HG03135 (cell line): ENCODE results near the gene BBS4.
"Not testable (repeated sequence)": the region's sequence is repeated elsewhere in the genome, so short reads cannot be mapped to it uniquely, and the experiment has no call there.

Source experiments
- ATAC-seq: cut with Tn5 transposase; IDR thresholded peaks from one replicate; pipeline ENCODE4 v1.9.1; 2021; ENCODE audit warnings: mild to moderate bottlenecking, moderate library complexity; ENCODE audit not compliant: unreplicated experiment

The BBS4 gene, protein sequence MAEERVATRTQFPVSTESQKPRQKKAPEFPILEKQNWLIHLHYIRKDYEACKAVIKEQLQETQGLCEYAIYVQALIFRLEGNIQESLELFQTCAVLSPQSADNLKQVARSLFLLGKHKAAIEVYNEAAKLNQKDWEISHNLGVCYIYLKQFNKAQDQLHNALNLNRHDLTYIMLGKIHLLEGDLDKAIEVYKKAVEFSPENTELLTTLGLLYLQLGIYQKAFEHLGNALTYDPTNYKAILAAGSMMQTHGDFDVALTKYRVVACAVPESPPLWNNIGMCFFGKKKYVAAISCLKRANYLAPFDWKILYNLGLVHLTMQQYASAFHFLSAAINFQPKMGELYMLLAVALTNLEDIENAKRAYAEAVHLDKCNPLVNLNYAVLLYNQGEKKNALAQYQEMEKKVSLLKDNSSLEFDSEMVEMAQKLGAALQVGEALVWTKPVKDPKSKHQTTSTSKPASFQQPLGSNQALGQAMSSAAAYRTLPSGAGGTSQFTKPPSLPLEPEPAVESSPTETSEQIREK

DNA sequence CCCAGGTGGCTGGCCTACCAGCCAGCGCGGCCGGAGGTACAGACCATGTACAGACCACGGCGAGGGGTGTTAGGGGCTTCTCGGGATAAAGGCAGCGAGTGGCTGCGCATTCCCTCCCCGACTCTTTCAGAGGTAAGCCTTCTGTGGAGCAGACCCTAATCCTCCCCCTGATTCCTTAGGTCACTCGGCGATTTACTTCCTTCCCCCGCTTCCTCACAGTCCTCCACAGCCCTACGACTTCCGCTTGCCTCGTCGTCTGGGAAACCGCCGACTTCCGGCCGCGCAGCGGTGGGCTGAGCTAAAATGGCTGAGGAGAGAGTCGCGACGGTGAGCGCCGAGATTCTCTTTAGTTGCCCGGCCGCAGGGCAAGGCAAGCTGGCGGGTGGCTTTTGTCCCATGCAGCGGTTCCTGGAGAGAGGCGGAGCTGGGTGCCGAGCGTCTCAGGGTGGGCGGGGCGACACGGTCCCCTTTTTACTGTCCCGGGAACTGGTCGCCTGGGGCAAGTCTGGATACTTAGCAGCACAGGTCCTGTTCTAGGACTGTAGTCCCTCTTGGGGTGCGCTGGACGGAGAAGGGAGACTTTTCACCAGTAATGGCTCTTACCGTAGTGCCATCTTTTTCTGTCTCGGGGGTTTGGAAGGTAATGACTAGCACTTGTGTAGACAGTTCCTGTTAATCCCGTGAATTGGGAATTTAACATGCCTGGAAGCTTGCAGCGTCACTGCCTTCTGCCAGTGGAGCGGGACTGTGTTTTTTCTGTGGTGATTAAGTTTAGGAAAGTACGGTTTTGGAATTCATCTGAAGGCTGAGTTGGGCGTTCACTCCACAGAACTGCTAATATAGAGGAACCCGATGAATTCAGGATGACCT, at the start of gene BBS4, which contains the start of gene HIGD2B:
Gene BBS4 (plus strand): TSS at position 283 of the 870 bp plus-strand sequence. CDS start 21 bp downstream, at position 304.
Gene HIGD2B (minus strand): TSS at position 258 of the 870 bp plus-strand sequence. CDS start 9,808 bp downstream, outside the sequence.
- ATAC-seq, result peak; percentile 94

DNA sequence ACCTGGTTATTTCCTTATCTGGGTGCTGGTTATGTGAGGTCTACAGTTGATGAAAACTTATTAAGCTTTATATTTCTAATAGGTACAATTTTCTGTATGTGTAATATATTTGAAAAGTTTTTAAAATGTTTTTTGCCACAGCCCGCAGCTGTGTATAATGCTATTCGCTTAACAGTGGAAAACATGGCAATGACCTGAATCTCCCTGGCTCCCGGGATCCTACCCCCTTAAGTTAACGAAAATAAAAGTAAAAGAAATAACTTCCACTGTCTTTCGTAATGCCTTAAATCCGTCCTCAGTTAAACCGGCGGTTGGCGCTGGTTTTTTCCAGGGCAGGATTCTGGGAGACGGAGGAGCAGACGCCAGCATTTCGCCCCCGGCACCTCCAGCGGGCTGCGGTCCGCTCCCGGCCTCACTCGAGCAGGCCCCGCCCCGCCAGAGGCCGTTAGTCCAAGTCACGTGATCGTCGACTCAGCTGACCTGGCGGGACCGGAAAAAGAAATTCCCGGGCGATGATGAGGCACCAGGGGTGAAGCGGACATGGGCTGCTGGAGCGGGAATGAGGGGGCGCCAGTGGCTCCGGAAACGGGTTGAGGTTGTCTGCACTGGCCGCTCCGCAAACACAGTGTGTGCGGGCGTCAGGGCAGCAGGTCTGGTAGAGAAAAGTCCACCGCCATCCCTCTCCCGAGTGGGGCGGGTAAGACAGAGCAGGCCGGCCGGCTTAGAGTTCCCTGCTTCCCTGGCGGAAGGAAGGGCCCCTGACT, 49.3 kb upstream of the BBS4 start:
- ATAC-seq, result peak; percentile 55

DNA sequence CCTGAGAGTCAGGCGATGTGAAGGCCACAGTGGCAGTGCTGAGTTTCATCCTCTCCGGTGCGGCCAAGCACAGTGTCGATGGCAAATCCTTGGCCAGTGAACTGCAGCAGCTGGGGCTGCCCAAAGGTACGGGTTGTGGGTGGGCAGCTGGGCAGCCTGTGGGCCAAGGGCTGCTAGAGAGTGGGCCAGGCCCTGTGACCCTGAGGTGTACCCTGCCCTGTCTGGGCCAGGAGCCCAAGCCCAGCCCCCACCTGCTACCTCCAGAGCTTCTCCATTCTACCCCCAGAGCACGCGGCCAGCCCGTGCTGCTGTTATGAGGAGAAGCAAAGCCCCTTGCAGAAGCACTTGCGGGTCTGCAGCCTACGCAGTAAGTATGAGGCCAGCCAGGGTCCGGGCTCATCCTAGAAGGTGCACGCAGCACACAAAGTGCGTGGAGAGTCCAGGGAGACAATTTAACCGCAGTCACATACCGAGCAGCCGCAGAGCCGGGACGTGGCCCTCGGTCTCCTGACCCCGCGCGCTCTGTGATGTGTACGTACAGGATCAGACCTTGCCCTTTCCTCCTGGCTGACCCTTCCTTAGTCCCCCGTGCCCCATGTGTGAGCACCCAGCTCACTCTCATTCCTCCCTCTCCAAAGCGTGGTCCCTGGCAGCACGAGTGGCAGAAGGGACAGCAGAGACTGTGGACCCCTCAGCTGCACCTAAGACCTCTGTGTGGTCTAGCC, 46.1 kb upstream of the BBS4 start:
- not testable (repeated sequence) for ATAC-seq

DNA sequence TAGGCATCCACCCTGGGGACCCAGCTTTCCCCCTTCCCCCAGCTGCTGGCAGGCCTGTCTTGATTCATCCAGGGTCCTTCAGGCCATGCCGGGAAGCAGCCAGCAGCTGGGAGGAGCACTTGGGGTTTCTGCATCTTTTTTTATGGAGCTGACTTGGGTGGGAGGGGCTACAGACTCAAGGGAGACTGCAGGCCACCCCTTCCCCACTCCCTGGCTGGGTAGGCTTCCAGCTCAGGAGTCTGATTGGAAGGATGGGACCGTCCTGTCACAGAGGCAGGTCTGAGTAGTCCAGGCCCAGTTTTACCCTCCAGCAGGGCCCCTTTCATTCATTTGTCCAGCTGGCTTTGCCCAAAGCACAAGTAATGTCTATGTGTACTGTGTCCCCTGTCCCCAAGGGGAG, 43.7 kb upstream of the BBS4 start:
- not testable (repeated sequence) for ATAC-seq

DNA sequence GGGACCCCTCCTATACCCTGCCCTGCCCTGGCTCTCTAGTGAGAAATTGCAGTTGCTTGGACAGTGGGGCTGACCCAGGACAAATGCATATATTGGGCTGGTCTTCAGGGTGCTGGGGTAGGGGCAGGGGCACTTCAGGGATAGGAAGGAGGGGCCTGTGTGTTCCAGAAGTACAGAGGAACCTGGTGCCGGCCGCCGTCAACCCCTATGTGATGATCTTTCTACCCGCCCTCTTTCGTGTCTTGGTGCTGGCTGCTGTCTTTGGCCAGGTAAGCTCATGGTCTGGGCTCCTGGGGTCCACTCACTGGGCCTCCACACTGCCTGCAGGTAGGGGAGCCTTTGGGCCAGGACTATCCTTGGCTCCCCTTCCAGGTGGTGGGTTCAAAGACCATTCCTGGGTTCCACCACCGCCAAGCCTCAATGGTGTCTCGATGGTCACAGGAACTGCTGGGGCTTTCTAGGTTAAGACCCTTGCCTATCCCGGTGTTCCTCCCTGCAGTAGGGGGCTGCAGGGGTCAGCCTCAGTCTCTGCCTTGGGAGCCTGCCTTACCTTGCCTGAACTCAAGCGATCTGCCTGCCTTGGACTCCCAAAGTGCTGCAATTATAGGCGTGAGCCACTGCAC, 37.3 kb upstream of the BBS4 start:
- not testable (repeated sequence) for ATAC-seq

DNA sequence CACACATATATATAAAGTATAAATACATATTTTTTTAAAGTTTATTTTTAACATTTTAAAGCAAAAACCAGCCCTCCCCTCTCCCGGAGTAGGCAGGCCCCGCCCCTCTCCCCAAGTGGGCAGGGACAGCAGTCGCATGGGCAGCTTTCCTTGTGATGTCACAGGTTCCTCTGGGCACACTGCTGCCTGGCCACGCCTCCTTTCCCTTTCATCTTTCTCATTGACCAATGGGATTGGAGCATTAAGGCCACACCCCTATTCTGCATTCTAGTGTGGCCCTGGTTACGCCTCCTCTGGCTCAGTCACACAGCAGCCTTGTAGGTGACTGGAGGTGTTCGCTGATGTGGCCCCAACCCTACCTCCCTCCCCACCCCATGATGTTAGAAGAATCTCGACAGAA, 31.6 kb upstream of the BBS4 start, which contains the start of gene GOLGA6B:
Gene GOLGA6B (plus strand): TSS at position 301 of the 400 bp plus-strand sequence. CDS start 41 bp downstream, at position 342.
- ATAC-seq, result not testable (repeated sequence)

DNA sequence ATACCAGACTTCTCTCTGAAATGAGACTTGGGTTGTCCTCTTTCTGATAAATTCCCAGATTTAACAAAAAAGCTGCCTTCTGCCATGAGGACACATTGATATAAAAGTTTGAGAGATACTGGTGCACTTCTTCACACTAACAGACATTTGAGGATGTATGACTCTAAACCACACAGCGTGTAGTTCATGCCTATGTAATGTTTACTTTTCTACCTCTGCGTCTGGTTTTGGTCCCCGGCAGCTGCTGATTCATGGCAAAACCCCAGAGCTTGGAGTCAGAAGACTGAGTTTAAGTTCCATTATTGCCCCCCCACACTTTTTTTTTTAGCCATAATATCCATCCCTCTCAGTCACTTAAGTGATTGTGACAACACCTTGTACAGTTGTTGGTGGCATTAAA, 30.0 kb upstream of the BBS4 start:
- not testable (repeated sequence) for ATAC-seq

DNA sequence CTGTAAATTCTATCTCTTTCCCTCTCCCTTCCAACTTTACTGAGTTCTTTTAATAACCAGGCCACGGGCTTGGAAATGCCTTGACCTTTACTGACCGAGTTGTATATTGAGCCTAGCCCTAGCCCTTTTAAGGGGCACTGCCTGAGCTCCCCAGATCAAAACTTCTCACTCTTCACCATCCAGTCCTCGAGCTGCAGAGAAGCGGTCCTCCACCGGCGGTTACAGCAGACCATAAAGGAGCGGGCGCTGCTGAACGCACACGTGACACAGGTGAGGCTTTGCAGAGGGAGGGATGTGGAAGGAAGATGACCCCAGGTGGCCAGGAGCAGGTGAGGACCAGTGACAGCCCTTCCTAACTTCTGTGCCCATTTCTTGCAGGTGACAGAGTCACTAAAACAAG, 24.9 kb upstream of the BBS4 start:
- not testable (repeated sequence) for ATAC-seq

DNA sequence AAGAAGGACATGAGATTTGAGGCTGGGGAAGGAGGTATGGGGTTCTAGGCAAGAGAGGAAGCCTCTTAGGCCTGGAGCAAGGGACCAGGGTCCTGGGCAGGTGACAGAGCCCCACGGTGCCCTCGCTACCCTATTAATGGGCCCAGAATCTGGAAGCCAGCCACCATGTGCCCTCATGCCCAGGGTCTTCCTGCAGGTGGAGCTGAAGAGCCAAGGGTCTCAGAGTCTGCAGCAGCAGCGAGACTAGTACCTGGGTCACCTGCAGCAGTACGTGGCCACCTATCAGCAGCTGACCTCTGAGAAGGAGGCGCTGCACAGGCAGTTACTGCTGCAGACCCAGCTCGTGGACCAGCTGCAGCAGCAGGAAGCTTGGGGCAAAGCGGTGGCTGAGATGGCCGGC, 22.1 kb upstream of the BBS4 start:
- ATAC-seq, result not testable (repeated sequence)

DNA sequence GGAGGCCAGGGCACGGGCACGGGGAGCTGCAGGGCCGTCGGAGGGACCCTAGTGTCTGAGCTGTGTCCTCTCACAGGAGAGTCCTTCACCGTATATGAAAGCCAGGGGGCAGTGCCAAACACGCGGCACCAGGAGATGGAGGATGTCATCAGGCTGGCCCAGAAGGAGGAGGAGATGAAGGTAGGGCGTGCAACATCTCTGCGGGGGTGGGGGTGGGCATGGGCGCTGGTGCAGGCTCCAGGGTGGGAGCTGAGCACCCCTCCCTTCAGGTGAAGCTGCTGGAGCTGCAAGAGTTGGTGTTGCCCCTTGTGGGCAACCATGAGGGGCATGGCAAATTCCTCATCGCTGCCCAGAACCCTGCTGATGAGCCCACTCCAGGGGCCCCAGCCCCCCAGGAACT, 20.3 kb upstream of the BBS4 start:
- not testable (repeated sequence) for ATAC-seq

DNA sequence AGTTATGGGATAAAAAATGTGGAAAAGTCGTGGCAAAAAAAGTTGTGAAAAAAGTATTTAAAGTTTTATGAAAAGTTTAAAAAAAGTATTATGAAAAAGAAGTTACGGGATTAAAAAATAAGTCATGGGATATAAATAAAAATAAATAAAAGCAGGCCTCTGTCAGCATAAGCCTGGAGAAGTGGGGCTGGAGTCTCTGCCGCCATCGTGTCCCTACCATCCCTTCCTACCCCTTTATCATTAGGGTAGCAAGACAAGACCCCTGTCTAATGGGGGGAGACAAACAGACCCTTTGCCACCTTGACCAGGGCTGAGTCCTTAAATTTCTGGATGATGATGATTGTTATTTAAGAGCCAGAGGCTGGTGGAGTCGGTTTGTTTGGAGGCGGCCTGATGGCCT, 16.2 kb upstream of the BBS4 start:
- ATAC-seq, result not testable (repeated sequence)

DNA sequence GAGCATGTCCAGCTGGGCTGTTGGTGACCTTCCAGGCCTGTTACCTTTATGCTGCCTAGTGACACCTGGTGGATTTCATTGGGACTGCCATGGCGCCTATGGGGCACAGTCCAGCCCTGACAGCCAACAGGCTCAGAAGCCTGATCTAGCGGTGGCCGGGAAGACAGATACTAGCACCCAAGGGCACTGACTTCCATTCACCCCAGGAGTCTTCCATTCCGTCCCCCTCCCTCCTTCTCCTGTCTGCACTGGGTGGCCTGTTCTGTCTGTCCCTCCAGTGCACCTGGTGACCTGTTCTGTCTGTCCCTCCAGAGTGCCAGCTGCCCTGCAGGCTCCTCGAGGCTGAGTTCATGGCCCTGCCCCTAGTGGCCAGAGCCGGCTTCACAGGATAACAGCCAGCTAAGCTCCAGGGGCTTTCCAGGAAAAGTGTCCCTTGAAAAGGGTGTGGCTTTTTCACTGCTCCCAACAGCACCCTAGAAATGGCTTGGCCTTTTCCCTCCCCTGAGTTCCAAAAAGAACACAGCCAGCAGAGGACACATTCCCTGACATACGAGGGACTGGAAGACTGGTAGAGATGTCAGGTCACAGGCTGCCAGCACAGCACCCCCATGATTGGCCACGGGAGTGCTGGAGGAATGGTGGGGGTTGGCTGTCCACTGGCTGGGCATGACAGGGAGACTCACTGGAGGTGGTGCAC, 15.2 kb upstream of the BBS4 start:
- peak; percentile 92 for ATAC-seq

DNA sequence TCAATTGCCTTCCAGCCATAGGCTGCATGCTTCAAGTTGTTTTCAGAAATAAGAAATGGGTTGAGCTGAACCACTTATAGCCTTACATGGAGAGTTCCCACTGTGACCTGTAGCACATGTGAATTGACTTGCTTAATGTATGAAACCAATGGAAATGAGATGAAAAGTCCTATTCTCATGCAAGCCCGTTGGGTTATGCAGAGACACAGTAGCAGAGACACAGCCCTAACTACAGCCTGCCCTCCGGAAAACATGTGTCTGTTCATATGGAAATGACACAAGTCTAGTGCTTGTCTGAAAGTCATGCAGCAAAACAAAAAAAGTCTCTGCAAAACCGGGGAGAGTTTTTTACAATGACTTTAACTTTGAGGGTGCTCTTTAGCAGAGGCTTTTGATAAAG, 14.5 kb upstream of the BBS4 start:
- ATAC-seq, result no peak

DNA sequence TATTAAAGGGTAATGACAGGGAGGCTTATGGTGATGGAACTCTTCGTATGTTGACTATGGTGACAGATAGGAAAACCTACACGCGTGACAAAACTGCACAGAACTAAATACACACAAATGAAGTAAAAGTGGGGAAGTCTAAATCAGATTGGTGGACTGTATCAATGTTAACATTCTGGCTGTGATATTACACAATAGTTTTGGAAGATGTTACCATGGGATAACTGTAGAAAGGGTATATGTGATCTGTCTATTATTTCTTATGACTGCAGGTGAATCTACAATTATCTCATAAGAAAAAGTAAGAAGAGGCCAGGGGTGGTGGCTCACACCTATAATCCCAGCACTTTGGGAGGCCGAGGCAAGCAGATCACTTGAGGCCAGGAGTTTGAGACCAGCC, 9.2 kb upstream of the BBS4 start:
- no peak for ATAC-seq

DNA sequence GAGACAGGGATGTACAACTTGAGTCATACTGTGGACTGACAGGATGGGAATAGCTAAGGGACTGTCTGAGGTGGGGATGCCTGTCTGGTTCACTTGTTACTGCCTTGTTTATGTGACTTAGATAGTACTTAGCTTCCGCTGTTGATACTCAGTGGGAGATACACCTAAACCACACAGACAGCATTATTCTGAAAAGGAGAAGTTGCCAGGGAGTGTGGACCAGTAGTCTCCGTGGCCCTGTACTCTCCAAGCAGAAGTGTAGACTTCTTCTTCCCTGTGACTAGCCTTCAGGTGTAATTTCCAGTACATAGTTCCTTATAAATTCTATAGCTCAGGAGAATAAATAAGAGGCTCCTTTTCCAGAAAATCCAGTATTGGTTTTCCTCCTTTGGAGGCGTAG, 5.1 kb upstream of the BBS4 start:
- ATAC-seq, result no peak

DNA sequence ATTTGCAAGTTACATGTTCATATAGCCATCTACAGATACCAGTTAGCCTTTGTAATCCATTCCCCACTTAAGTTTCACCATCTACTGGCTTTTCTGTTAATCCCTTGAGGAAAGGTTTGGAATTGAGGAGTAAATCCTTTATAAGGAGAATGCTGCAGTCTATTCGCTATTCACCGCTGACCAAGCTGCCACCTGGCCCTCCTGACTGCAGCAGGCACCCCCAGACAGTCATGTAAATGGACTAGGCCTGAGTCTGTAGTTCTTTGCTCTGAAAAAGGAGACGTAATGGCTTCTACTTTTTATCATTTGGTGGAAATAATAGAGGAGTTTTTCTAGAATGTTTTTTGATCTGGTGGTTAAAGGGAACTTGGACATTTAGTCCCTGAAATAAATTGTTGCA, 3.2 kb upstream of the BBS4 start:
- no peak for ATAC-seq

DNA sequence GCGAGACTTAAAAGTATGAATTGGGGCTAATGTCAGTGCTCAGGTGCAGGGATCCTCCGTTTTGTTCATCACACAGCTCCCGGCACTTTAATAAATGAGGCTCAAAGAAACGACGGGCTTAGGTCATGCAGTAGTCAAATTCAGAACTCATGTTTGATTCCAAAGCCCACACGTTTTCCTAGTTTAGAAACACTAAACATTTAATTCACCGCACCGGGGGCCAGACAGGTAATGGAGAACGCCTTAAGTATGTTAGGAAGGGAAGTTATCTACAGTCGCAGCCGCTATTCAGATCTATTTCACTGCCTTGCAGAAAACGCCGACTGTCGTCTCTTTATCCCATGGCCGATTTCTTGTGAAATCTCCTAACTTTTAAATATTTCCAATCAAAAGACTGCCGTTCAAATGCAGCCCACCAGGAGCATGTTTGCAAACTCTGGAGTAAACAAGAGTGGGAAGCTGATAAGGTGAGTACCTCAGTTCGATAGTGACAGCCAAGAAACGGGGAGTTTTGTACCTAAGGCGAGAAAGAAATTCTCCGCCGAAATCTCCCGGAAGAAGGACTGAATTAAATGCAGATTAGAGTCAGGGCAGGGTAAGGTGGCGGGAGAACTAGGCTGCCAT, 594 bp upstream of the BBS4 start:
- ATAC-seq, result no peak

DNA sequence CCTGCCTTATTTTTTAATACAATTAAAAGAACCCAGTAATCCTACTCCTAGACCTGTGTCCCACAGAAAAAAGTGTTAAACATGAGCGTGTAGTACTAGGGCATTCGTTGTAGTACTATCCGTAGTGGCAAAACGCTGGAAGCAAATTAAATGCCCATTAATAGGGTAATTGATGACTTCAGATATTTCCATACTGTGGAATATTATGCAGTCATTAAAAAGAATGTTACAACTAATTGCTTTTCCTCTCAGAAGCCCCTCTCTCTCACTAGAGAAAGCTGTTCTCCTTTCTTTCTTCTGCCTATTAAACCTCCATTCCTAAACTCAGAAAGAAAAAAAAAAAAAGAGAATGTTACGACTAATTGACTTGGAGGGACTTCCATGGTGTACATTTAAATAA, 2.7 kb downstream of the BBS4 start:
- ATAC-seq, result no peak
